Measurements from ENCODE around the gene SVEP1.
"Not testable (repeated sequence)": the region's sequence is repeated elsewhere in the genome, so short reads cannot be mapped to it uniquely, and the experiment has no call there.

SVEP1 gene

GRCh38 chr9:110579034-110579861 lies at the start of gene SVEP1:
Gene SVEP1 (minus strand): TSS chr9:110579741. CDS start chr9:110579543, 198 bp downstream.
- Histone ChIP-seq H3K79me2 (ENCODE audit: control insufficient read depth, insufficient read depth, low read length, unreplicated experiment) (peaks cover 35% of the 10 kb centered on the region), H2AFZ (ENCODE audit: low read length, unreplicated experiment) (peak within 1 kb of the TSS; percentile 85), H3K4me1 (ENCODE audit: control insufficient read depth, insufficient read depth, low read length, unreplicated experiment) (peaks cover 47% of the 10 kb centered on the region), H3K27ac (ENCODE audit: low read depth, low read length) (peak within 1 kb of the TSS; percentile 80), H3K27me3 (ENCODE audit: insufficient read depth, low read length) (no peaks in the 10 kb centered on the region), H3K4me3 (ENCODE audit: low read depth, low read length) (peak within 1 kb of the TSS; percentile 96), H3K36me3 (ENCODE audit: insufficient read depth, low read length) (no peaks in the 10 kb centered on the region)

- H2AFZ ChIP-seq (ENCODE audit: low read length, unreplicated experiment): peak overlapping the region; percentile 64
Observed at GRCh38 chr9:110626101-110626829, 46.7 kb upstream of the SVEP1 start.

GRCh38 chr9:110623462-110624025 lies 44.0 kb upstream of the SVEP1 start:
- Histone ChIP-seq H3K4me1 (ENCODE audit: control insufficient read depth, insufficient read depth, low read length, unreplicated experiment) (peaks cover 24% of the 10 kb centered on the region), H3K27ac (ENCODE audit: low read depth, low read length) (no peak overlapping the region), H3K27me3 (ENCODE audit: insufficient read depth, low read length) (no peaks in the 10 kb centered on the region), H2AFZ (ENCODE audit: low read length, unreplicated experiment) (no peak overlapping the region), H3K79me2 (ENCODE audit: control insufficient read depth, insufficient read depth, low read length, unreplicated experiment) (no peaks in the 10 kb centered on the region), H3K4me3 (ENCODE audit: low read depth, low read length) (no peak overlapping the region), H3K36me3 (ENCODE audit: insufficient read depth, low read length) (no peaks in the 10 kb centered on the region)

More at GRCh38 chr9:110626101-110626829, 46.7 kb upstream of the SVEP1 start:
- H3K36me3 ChIP-seq (ENCODE audit: insufficient read depth, low read length): 0 out of 2 replicates have a peak, but pooled peaks cover 7% of the 10 kb centered on the region
- peaks cover 24% of the 10 kb centered on the region for H3K4me1 ChIP-seq (ENCODE audit: control insufficient read depth, insufficient read depth, low read length, unreplicated experiment)
- peak overlapping the region; percentile 96 for H3K27ac ChIP-seq (ENCODE audit: low read depth, low read length)
- peak overlapping the region; percentile 59 for H3K4me3 ChIP-seq (ENCODE audit: low read depth, low read length)
- H3K79me2 ChIP-seq (ENCODE audit: control insufficient read depth, insufficient read depth, low read length, unreplicated experiment): no peaks in the 10 kb centered on the region
- H3K27me3 ChIP-seq (ENCODE audit: insufficient read depth, low read length): no peaks in the 10 kb centered on the region

GRCh38 chr9:110622368-110622767 lies 42.8 kb upstream of the SVEP1 start:
- Histone ChIP-seq H3K4me1 (ENCODE audit: control insufficient read depth, insufficient read depth, low read length, unreplicated experiment) (peaks cover 15% of the 10 kb centered on the region), H2AFZ (ENCODE audit: low read length, unreplicated experiment) (no peak overlapping the region), H3K36me3 (ENCODE audit: insufficient read depth, low read length) (no peaks in the 10 kb centered on the region), H3K27me3 (ENCODE audit: insufficient read depth, low read length) (no peaks in the 10 kb centered on the region), H3K4me3 (ENCODE audit: low read depth, low read length) (no peak overlapping the region), H3K27ac (ENCODE audit: low read depth, low read length) (no peak overlapping the region), H3K79me2 (ENCODE audit: control insufficient read depth, insufficient read depth, low read length, unreplicated experiment) (no peaks in the 10 kb centered on the region)

- Histone ChIP-seq H3K36me3 (ENCODE audit: insufficient read depth, low read length) (no peaks in the 10 kb centered on the region), H3K4me1 (ENCODE audit: control insufficient read depth, insufficient read depth, low read length, unreplicated experiment) (no peaks in the 10 kb centered on the region), H3K27ac (ENCODE audit: low read depth, low read length) (no peak overlapping the region), H3K27me3 (ENCODE audit: insufficient read depth, low read length) (no peaks in the 10 kb centered on the region), H3K4me3 (ENCODE audit: low read depth, low read length) (no peak overlapping the region), H3K79me2 (ENCODE audit: control insufficient read depth, insufficient read depth, low read length, unreplicated experiment) (no peaks in the 10 kb centered on the region), H2AFZ (ENCODE audit: low read length, unreplicated experiment) (no peak overlapping the region)
Observed at GRCh38 chr9:110620726-110621125, 41.2 kb upstream of the SVEP1 start.

- H3K36me3 ChIP-seq (ENCODE audit: insufficient read depth, low read length): no peaks in the 10 kb centered on the region
- H3K27me3 ChIP-seq (ENCODE audit: insufficient read depth, low read length): no peaks in the 10 kb centered on the region
- no peak overlapping the region for H2AFZ ChIP-seq (ENCODE audit: low read length, unreplicated experiment)
- H3K27ac ChIP-seq (ENCODE audit: low read depth, low read length): no peak overlapping the region
- H3K79me2 ChIP-seq (ENCODE audit: control insufficient read depth, insufficient read depth, low read length, unreplicated experiment): no peaks in the 10 kb centered on the region
- H3K4me1 ChIP-seq (ENCODE audit: control insufficient read depth, insufficient read depth, low read length, unreplicated experiment): no peaks in the 10 kb centered on the region
- no peak overlapping the region for H3K4me3 ChIP-seq (ENCODE audit: low read depth, low read length)
Observed at GRCh38 chr9:110619831-110620230, 40.3 kb upstream of the SVEP1 start.

- H3K27ac ChIP-seq (ENCODE audit: low read depth, low read length): no peak overlapping the region
- no peaks in the 10 kb centered on the region for H3K27me3 ChIP-seq (ENCODE audit: insufficient read depth, low read length)
- H3K36me3 ChIP-seq (ENCODE audit: insufficient read depth, low read length): no peaks in the 10 kb centered on the region
- H3K4me1 ChIP-seq (ENCODE audit: control insufficient read depth, insufficient read depth, low read length, unreplicated experiment): no peaks in the 10 kb centered on the region
- no peaks in the 10 kb centered on the region for H3K79me2 ChIP-seq (ENCODE audit: control insufficient read depth, insufficient read depth, low read length, unreplicated experiment)
- H3K4me3 ChIP-seq (ENCODE audit: low read depth, low read length): no peak overlapping the region
- no peak overlapping the region for H2AFZ ChIP-seq (ENCODE audit: low read length, unreplicated experiment)
Observed at GRCh38 chr9:110615498-110615897, 36.0 kb upstream of the SVEP1 start.

GRCh38 chr9:110614576-110614975 lies 35.0 kb upstream of the SVEP1 start:
- H3K4me1 ChIP-seq (ENCODE audit: control insufficient read depth, insufficient read depth, low read length, unreplicated experiment); H3K36me3 ChIP-seq (ENCODE audit: insufficient read depth, low read length); H3K27ac ChIP-seq (ENCODE audit: low read depth, low read length); H3K27me3 ChIP-seq (ENCODE audit: insufficient read depth, low read length); H3K79me2 ChIP-seq (ENCODE audit: control insufficient read depth, insufficient read depth, low read length, unreplicated experiment); H2AFZ ChIP-seq (ENCODE audit: low read length, unreplicated experiment); H3K4me3 ChIP-seq (ENCODE audit: low read depth, low read length): not testable (repeated sequence)

- Histone ChIP-seq H2AFZ (ENCODE audit: low read length, unreplicated experiment) (no peak overlapping the region), H3K27ac (ENCODE audit: low read depth, low read length) (no peak overlapping the region), H3K27me3 (ENCODE audit: insufficient read depth, low read length) (no peaks in the 10 kb centered on the region), H3K79me2 (ENCODE audit: control insufficient read depth, insufficient read depth, low read length, unreplicated experiment) (no peaks in the 10 kb centered on the region), H3K4me3 (ENCODE audit: low read depth, low read length) (no peak overlapping the region), H3K4me1 (ENCODE audit: control insufficient read depth, insufficient read depth, low read length, unreplicated experiment) (peaks cover 15% of the 10 kb centered on the region), H3K36me3 (ENCODE audit: insufficient read depth, low read length) (no peaks in the 10 kb centered on the region)
Observed at GRCh38 chr9:110606179-110606790, 26.7 kb upstream of the SVEP1 start.

GRCh38 chr9:110605565-110605964 lies 26.0 kb upstream of the SVEP1 start:
- Histone ChIP-seq H3K4me1 (ENCODE audit: control insufficient read depth, insufficient read depth, low read length, unreplicated experiment) (peaks cover 15% of the 10 kb centered on the region), H3K27me3 (ENCODE audit: insufficient read depth, low read length) (no peaks in the 10 kb centered on the region), H2AFZ (ENCODE audit: low read length, unreplicated experiment) (no peak overlapping the region), H3K4me3 (ENCODE audit: low read depth, low read length) (no peak overlapping the region), H3K79me2 (ENCODE audit: control insufficient read depth, insufficient read depth, low read length, unreplicated experiment) (no peaks in the 10 kb centered on the region), H3K27ac (ENCODE audit: low read depth, low read length) (no peak overlapping the region), H3K36me3 (ENCODE audit: insufficient read depth, low read length) (no peaks in the 10 kb centered on the region)
